Osteoblast (primary cell): ENCODE measurements around the gene ARHGAP18. TPM values are rescaled to one million over a fixed set of nuclear protein-coding genes. Genes with fewer than 3 reads are reported as not detected.
A peak's percentile ranks its signal among the peaks of the same experiment; 100 is the strongest.

Experiments
- DNase-seq: peaks from one replicate; pipeline ENCODE4 v3.0.0; 2011; ENCODE audit warnings: low spot score, mixed read lengths; ENCODE audit not compliant: insufficient read length; ENCODE audit errors: missing footprints
- H2AFZ ChIP-seq: 2 replicates; pipeline ENCODE4 v1.6.0; 2011; ENCODE audit warnings: mild to moderate bottlenecking, low read length
- H3K27ac ChIP-seq: 2 replicates; pipeline ENCODE4 v1.5.1; 2011; ENCODE audit warnings: mild to moderate bottlenecking, low read depth, low read length, moderate library complexity
- H3K27me3 ChIP-seq: 2 replicates; pipeline ENCODE4 v1.6.0; 2012; ENCODE audit warnings: mild to moderate bottlenecking, control low read depth, inconsistent platforms, low read length, moderate library complexity; ENCODE audit not compliant: insufficient read depth
- H3K36me3 ChIP-seq: 2 replicates; pipeline ENCODE4 v1.5.1; 2011; ENCODE audit warnings: mild to moderate bottlenecking, low read length, control low read depth, moderate library complexity; ENCODE audit not compliant: insufficient read depth
- H3K4me1 ChIP-seq: 2 replicates; pipeline ENCODE4 v1.5.1; 2011; ENCODE audit warnings: mild to moderate bottlenecking, low read length, control low read depth, moderate library complexity; ENCODE audit not compliant: insufficient read depth
- H3K4me2 ChIP-seq: 2 replicates; pipeline ENCODE4 v1.6.0; 2011; ENCODE audit warnings: mild to moderate bottlenecking, low read length; ENCODE audit not compliant: insufficient read depth
- H3K4me3 ChIP-seq: fragments of 200-600 bp; sonication (generic); 3 replicates; pipeline ENCODE4 v1.5.1; 2012; ENCODE audit warnings: mild to moderate bottlenecking, low read length, inconsistent platforms; ENCODE audit not compliant: insufficient read depth
- H3K79me2 ChIP-seq: 2 replicates; pipeline ENCODE4 v1.6.0; 2012; ENCODE audit warnings: mild to moderate bottlenecking, low read length, control low read depth, inconsistent platforms; ENCODE audit not compliant: insufficient read depth
- H3K9me3 ChIP-seq: 2 replicates; pipeline ENCODE4 v1.5.1; 2011; ENCODE audit warnings: low read depth, low read length, control low read depth
- H4K20me1 ChIP-seq: 2 replicates; pipeline ENCODE4 v1.6.0; 2012; ENCODE audit warnings: mild to moderate bottlenecking, low read length, control low read depth; ENCODE audit not compliant: insufficient read depth
- CTCF ChIP-seq: IDR thresholded peaks from 2 replicates; pipeline ENCODE4 v1.5.1; 2011; ENCODE audit warnings: mild to moderate bottlenecking, low read depth, low read length, moderate library complexity; ENCODE audit errors: extremely low read depth
- total RNA-seq: library from RNA; depleted of rRNA; stranded (reverse); fragments of >200 nt; gene quantifications from 2 replicates; pipeline ENCODE4 v1.2.3, GENCODE V29; 2012

The ARHGAP18 gene
- total RNA-seq, 1 donor: 21.0 TPM

- H3K27me3 ChIP-seq: no peaks in the 10 kb centered on the region
These were observed 72.5 kb downstream of the ARHGAP18 start for GRCh38 chr6:129637340-129638054.

DNA sequence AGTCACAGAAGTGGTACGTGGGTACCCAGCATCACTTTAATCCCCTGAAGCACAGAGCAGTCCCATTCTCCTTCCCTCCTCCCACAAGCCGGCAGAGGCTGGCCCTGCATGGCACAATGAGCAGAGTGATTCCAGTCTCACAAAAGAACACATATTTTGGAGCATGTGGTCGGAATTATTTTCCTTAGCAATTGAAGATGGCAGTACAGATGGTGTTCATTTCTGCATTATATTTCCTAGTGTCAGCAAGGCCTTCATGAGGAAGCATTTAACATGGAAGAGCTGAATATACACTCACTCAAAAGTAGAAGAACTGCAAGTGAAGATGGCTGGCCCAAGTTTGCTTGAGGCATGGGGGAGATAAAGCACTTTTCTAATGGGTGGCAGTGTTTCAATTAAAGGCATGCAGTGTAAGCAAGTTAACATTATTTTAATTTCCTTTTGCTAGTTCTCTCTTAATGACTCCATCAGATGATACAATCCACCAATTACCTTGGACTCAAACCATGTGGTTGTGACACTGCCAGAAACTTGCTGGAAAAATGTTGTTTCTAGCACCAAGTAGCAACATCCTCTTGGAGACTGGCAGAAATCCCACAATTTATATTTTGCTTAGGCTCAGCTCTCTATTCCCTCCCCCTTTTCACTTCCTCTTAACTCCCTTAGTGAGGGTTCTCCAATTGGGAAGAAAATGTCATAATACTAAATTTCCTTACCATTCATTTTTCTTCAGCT is 74.4 kb downstream of the ARHGAP18 start:
- Histone ChIP-seq H3K4me1 (peaks cover 27% of the 10 kb centered on the region), H3K36me3 (peaks cover 37% of the 10 kb centered on the region), H3K27ac (peak overlapping the region; percentile 20), H3K79me2 (peaks cover 49% of the 10 kb centered on the region), H2AFZ (no peak overlapping the region), H3K4me3 (no peak overlapping the region), H3K4me2 (no peak overlapping the region), H3K27me3 (no peaks in the 10 kb centered on the region), H3K9me3 (no peaks in the 10 kb centered on the region), H4K20me1 (no peaks in the 10 kb centered on the region)
- DNase-seq: no peak
- TF ChIP-seq CTCF: no peak

More at GRCh38 chr6:129637340-129638054, 72.5 kb downstream of the ARHGAP18 start:
- TF ChIP-seq CTCF: no peak
- H3K36me3 ChIP-seq: peaks cover 27% of the 10 kb centered on the region
- peak overlapping the region; percentile 21 for H3K27ac ChIP-seq
- DNase-seq: no peak
- peaks cover 46% of the 10 kb centered on the region for H3K4me1 ChIP-seq
- peaks cover 45% of the 10 kb centered on the region for H3K79me2 ChIP-seq
- no peak overlapping the region for H3K4me3 ChIP-seq
- H3K9me3 ChIP-seq: no peaks in the 10 kb centered on the region
- H2AFZ ChIP-seq: no peak overlapping the region
- no peak overlapping the region for H3K4me2 ChIP-seq
- H4K20me1 ChIP-seq: no peaks in the 10 kb centered on the region

DNA sequence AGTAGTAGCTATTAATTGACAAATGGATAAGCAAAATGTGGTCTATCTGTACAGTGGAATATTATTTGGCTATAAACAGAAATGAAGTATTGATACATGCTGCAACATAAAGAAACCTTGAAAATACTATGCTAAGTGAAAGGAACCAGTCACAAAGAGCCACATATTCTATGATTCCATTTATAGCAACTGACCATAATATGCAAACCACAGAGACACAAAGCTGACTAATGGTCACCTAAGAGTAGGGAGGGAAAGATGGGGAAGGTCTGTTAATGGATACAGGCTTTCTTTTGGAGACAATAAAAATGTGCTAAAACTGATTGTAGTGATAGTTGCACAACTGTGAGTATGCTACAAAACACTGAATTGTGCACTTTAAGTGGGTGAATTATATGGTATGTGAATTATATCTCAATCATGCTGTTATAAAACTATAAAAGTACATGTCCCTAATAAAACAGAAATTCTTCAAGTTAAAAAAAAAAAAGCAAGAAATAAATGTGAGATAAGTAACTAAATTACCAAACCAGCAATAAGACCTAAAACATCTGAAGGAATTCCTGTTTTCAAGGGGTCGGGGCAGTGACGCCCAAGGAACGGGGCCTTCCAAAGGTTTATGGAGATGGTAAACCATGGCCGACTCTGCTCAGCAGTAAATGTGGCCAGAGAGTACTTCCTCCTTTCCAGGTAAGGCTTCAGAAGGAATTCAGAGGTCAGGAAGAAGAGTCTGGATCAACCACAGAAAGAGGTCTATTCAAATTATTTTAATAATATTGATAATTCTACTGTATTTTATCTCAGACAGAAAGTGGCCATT is 75.4 kb downstream of the ARHGAP18 start:
- no peak overlapping the region for H3K4me2 ChIP-seq
- H3K36me3 ChIP-seq: peaks cover 37% of the 10 kb centered on the region
- DNase-seq: no peak
- H3K27ac ChIP-seq: peak overlapping the region; percentile 0
- no peak overlapping the region for H2AFZ ChIP-seq
- peaks cover 45% of the 10 kb centered on the region for H3K79me2 ChIP-seq
- no peaks in the 10 kb centered on the region for H3K27me3 ChIP-seq
- H3K9me3 ChIP-seq: no peaks in the 10 kb centered on the region
- H4K20me1 ChIP-seq: no peaks in the 10 kb centered on the region
- TF ChIP-seq CTCF: no peak
- peaks cover 26% of the 10 kb centered on the region for H3K4me1 ChIP-seq
- no peak overlapping the region for H3K4me3 ChIP-seq
